WI38 (cell line): ENCODE measurements around the gene SREK1.

Experiments used
- H3K4me3 ChIP-seq: 2 replicates; pipeline ENCODE4 v1.5.1; 2011; ENCODE audit warnings: low read depth, mild to moderate bottlenecking, control low read depth, low read length
- TF ChIP-seq, protein P1 (sequence below): IDR thresholded peaks from 2 replicates; pipeline ENCODE4 v1.5.1; 2012; ENCODE audit warnings: low read depth, mild to moderate bottlenecking, control low read depth, low read length

The SREK1 gene

DNA sequence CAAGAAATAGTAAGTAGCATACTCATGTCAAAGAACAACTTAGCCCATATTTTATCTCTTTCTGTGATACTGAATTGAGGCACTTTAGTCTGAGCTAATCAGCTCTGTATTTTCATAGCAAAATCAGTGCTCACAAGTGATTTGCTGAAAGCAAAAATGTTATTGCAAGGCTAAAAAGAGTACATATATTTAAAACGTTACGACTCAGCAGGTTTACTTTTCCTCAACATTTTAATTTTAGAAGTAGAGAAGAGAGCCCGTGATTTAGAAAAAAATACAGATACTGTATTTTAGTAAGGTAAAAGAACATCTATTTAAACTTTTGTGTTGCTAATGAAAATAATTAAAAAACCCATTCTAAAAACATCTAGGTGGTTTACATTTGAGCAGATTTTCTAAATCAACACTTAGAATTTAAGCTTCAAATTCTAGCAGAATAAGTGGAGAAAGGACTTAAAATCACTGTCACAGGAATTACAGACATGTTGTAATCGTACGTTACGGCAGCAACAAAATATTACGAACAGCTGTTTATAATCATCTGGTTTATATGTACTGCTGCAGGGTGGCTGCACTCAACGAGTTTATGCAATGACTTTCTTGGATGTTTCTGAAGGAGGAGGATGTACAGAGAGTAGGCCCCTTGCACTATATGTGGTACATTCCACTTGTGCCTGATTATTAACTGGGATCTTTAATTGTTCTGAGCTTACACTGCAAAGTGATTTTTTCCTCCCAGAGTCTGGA, 20.1 kb downstream of the SREK1 start:
- TF ChIP-seq, protein P1, sequence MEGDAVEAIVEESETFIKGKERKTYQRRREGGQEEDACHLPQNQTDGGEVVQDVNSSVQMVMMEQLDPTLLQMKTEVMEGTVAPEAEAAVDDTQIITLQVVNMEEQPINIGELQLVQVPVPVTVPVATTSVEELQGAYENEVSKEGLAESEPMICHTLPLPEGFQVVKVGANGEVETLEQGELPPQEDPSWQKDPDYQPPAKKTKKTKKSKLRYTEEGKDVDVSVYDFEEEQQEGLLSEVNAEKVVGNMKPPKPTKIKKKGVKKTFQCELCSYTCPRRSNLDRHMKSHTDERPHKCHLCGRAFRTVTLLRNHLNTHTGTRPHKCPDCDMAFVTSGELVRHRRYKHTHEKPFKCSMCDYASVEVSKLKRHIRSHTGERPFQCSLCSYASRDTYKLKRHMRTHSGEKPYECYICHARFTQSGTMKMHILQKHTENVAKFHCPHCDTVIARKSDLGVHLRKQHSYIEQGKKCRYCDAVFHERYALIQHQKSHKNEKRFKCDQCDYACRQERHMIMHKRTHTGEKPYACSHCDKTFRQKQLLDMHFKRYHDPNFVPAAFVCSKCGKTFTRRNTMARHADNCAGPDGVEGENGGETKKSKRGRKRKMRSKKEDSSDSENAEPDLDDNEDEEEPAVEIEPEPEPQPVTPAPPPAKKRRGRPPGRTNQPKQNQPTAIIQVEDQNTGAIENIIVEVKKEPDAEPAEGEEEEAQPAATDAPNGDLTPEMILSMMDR = no peak
- H3K4me3 ChIP-seq = no peak overlapping the region

- TF ChIP-seq, protein P1 = no peak
- no peak overlapping the region for H3K4me3 ChIP-seq
Measured at GRCh38 chr5:66168226-66168625, 24.1 kb downstream of the SREK1 start.

DNA sequence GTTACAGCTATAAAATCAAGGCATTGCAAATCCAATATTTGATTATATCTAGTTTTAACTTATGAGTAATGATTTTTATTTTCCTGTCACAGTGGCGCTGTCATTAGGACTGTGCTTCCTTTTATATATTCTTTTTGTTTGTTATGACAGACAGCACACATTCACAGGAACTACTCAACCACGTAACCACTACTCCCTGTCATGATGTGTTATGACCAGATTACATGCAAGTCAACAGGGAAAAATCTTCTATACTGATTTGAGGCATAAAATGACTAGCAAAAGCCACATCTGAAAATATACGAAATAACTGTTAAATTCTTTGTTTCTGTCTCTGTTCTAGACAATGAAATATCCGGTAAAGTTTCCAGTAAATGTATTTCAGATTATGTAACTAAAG, 25.4 kb downstream of the SREK1 start:
- TF ChIP-seq, protein P1 = no peak
- H3K4me3 ChIP-seq = no peak overlapping the region

GRCh38 chr5:66170195-66170919, 26.3 kb downstream of the SREK1 start:
- TF ChIP-seq, protein P1 = no peak
- no peak overlapping the region for H3K4me3 ChIP-seq

DNA sequence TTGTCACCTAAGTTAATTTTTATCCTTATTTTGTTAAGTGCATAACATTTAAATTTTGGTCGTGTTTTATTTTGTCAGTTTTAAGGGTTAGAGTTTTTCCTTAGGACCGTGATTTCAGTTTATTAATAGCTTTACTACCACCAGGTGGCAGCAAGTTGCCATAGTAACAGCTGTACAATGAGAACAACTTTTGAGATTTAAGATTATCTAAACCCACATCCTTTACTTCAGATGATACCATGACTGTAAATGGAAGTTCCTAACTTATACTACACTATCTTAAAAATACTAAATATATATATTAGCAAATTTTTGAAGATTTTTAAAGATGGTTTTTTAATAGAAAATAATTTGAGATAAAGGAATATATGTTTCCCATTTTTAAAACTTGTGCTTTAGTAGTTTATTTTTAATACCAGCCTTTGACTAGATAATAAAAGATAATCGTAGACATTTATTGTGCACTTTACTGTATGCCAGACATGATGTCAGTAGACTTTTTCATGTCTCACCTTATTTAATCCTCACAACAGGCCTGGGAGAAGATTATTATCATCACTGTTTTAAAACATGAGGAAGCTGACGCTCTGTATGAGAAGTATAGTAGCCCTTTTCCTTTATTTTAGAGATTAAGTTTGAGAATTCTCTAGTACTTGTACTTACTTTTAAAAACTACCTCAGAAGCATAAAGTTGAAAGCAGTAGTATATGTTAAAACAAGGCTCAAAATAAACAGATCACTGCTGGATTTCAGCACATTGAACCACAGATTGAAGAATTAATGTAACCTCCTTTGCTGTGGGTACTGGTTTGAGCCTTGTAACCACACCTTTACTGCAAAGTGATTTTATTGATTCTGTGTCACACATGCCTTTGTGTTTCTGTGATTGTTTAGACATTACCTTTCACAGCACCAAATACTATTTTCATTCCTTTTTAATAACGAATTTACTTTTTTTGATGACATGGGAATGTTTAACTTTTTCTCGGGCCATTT, 27.5 kb downstream of the SREK1 start:
- no peak overlapping the region for H3K4me3 ChIP-seq
- TF ChIP-seq, protein P1 = no peak

GRCh38 chr5:66174338-66174737, 30.2 kb downstream of the SREK1 start:
- TF ChIP-seq, protein P1 = no peak

More at GRCh38 chr5:66174338-66174737, 30.2 kb downstream of the SREK1 start:
- H3K4me3 ChIP-seq = no peak overlapping the region
